H1 (cell line): ENCODE data around the gene CASZ1. TPM values are rescaled to one million over a fixed set of nuclear protein-coding genes. Genes with fewer than 3 reads are reported as not detected.

Source experiments
- ATF2 ChIP-seq: IDR thresholded peaks from 2 replicates; pipeline ENCODE4 v1.6.1; 2012; ENCODE audit warnings: low read length, inconsistent platforms
- CHD7 ChIP-seq: fragments of 300-600 bp; sonication (generic); IDR thresholded peaks from 2 replicates; pipeline ENCODE4 v1.7.1; 2012; ENCODE audit warnings: low read length, moderate library complexity, mild to moderate bottlenecking, inconsistent platforms; ENCODE audit not compliant: insufficient replicate concordance
- EGR1 ChIP-seq: IDR thresholded peaks from 2 replicates; pipeline ENCODE4 v1.6.1; 2011; ENCODE audit warnings: low read depth, low read length, borderline replicate concordance
- EP300 ChIP-seq, 2 experiments: IDR thresholded peaks; 1 replicate in 1 of 2; 2 replicates in 1 of 2; pipeline ENCODE4 v1.6.1; 2011 to 2012; ENCODE audit warnings: low read depth in 2 of 2, low read length in 2 of 2, mild to moderate bottlenecking in 2 of 2, borderline replicate concordance in 1 of 2, inconsistent platforms in 1 of 2, moderate library complexity in 1 of 2
- GTF2F1 ChIP-seq: IDR thresholded peaks from 2 replicates; pipeline ENCODE4 v1.6.1; 2012; ENCODE audit warnings: low read depth, low read length, improper control_type of control experiment, borderline replicate concordance
- KDM1A ChIP-seq: fragments of 200-600, 300-600 bp; sonication (generic); IDR thresholded peaks from 2 replicates; pipeline ENCODE4 v1.7.1; 2016; ENCODE audit warnings: mild to moderate bottlenecking, low read length, borderline replicate concordance
- SRF ChIP-seq: IDR thresholded peaks from 2 replicates; pipeline ENCODE4 v1.6.1; 2011; ENCODE audit warnings: mild to moderate bottlenecking, low read depth, low read length, moderate library complexity
- USF2 ChIP-seq: IDR thresholded peaks from 2 replicates; pipeline ENCODE4 v1.6.1; 2011; ENCODE audit warnings: low read length, improper control_type of control experiment
- YY1 ChIP-seq: IDR thresholded peaks from 2 replicates; pipeline ENCODE4 v1.6.1; 2011; ENCODE audit warnings: low read depth, mild to moderate bottlenecking, low read length
- polyA plus RNA-seq, 7 experiments: library from polyadenylated mRNA; depleted of rRNA in 3 of 7; stranded (reverse) in 5 of 7; unstranded in 2 of 7; fragments of >200 nt in 5 of 7; fragments of 200-250 nt in 2 of 7; gene quantifications; 1 replicate in 5 of 7; 2 replicates in 1 of 7; 4 replicates in 1 of 7; pipeline versions ENCODE4 v1.2.1 to v1.2.3, GENCODE V29; 2011 to 2013; ENCODE audit warnings: missing spikeins in 2 of 7, mixed read lengths in 2 of 7
- total RNA-seq: library from RNA; stranded (reverse); fragmentation: NEBNext Ultra II Directional; extraction: Animal tissue kit (Norgen Biotek cat#: 25700); gene quantifications from 2 replicates; pipeline ENCODE4 v1.2.1, GENCODE V29; 2021

Gene CASZ1
- total and polyA plus RNA-seq, 2 of the 8 experiments (the other 6 are each of a cell fraction or from before 2014, with no cell fraction given) = 4.4 to 7.7 TPM

- TF ChIP-seq CHD7 (no peak), USF2 (no peak), ATF2 (no peak), SRF (no peak), EGR1 (no peak), KDM1A (no peak), EP300 (IDR thresholded peaks at IDR 0.05; ENCODE audit: borderline replicate concordance in 1 of 2, low read depth in 2 of 2, low read length in 2 of 2) (no peak), GTF2F1 (no peak), YY1 (no peak)
Observed at GRCh38 chr1:10651389-10651766, 145.1 kb downstream of the CASZ1 start (continued).
